Measurements from ENCODE around the gene TRABD2B. TPM values are rescaled to one million over a fixed set of nuclear protein-coding genes. Genes with fewer than 3 reads are reported as not detected.

The TRABD2B gene
- total and polyA plus RNA-seq, 2 donors (not counting 3 experiments of a cell fraction or from before 2014, with no cell fraction given): not detected

- TF ChIP-seq POLR2A (IDR thresholded peaks at IDR 0.05; ENCODE audit: low read depth, low read length) (no peak), EZH2 (IDR thresholded peaks at IDR 0.05; ENCODE audit: borderline replicate concordance, low read depth, low read length, severe bottlenecking) (no peak), JUN (IDR thresholded peaks at IDR 0.05; ENCODE audit: borderline replicate concordance, insufficient read depth, insufficient read length, low read depth) (no peak), FOS (IDR thresholded peaks at IDR 0.05; ENCODE audit: borderline replicate concordance, insufficient read depth, low read length) (no peak), POLR2AphosphoS5 (IDR thresholded peaks at IDR 0.05; ENCODE audit: insufficient read depth, low read depth, low read length) (no peak), GATA2 (IDR thresholded peaks at IDR 0.05; ENCODE audit: insufficient read depth, insufficient read length, low read depth, low read length) (no peak), MYC (IDR thresholded peaks at IDR 0.05; ENCODE audit: low read depth, low read length) (no peak)
- TF ChIP-seq, protein P1, sequence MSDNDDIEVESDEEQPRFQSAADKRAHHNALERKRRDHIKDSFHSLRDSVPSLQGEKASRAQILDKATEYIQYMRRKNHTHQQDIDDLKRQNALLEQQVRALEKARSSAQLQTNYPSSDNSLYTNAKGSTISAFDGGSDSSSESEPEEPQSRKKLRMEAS (IDR thresholded peaks at IDR 0.05; ENCODE audit: insufficient read depth, insufficient read length): no peak
These were observed 224.1 kb downstream of the TRABD2B start for GRCh38 chr1:47772960-47773682.

More at GRCh38 chr1:47772960-47773682, 224.1 kb downstream of the TRABD2B start:
- Histone ChIP-seq H2AFZ (ENCODE audit: low read depth, low read length) (no peak overlapping the region), H3K9me3 (replicated peaks; ENCODE audit: control insufficient read depth, insufficient read depth, low read length) (no peaks in the 10 kb centered on the region), H3K4me3 (replicated peaks in 1 of 3; ENCODE audit: insufficient read depth in 1 of 3, low read depth in 1 of 3, low read length in 3 of 3) (no peak overlapping the region), H3K4me2 (ENCODE audit: insufficient read depth, low read length) (no peak overlapping the region), H3K9ac (replicated peaks; ENCODE audit: extremely low read depth, insufficient read depth, low read length) (no peak overlapping the region), H4K20me1 (replicated peaks; ENCODE audit: control insufficient read depth, extremely low read depth, insufficient read depth, low read length) (no peaks in the 10 kb centered on the region), H3K27me3 (ENCODE audit: control insufficient read depth in 2 of 2, insufficient read depth in 2 of 2, low read length in 2 of 2) (no peaks in the 10 kb centered on the region), H3K79me2 (ENCODE audit: control insufficient read depth, insufficient read depth, low read length) (no peaks in the 10 kb centered on the region), H3K9me1 (replicated peaks; ENCODE audit: control insufficient read depth, extremely low read depth, insufficient read depth, low read length) (no peaks in the 10 kb centered on the region), H3K4me1 (ENCODE audit: control insufficient read depth, extremely low read depth, insufficient read depth, low read length) (no peaks in the 10 kb centered on the region), H3K27ac (ENCODE audit: insufficient read depth, low read depth, low read length) (no peak overlapping the region), H3K36me3 (ENCODE audit: control insufficient read depth in 2 of 2, extremely low read depth in 1 of 2, insufficient read depth in 2 of 2, low read length in 2 of 2) (no peaks in the 10 kb centered on the region)
- dilution Hi-C loops (cut with MboI; ENCODE audit: extremely low pct_ligation_motif_present, low sequenced_read_pairs): no loop called here
- intact Hi-C loops (cut with micrococcal nuclease): no loop called here
- FAIRE-seq: no peak
- DNase-seq (ENCODE audit: low read depth, low spot score): no peak
- no TSS peak for BruUV-seq (replicated peaks)
- CTCF ChIA-PET: interaction anchor here (1.2 kb wide), 1 partner anchor 12 kb away, joined by 4 read pairs; no protein-coding TSS in a partner anchor
- POLR2A ChIA-PET: no interaction called here
